ENCODE measurements around the gene PNP. TPM values are rescaled to one million over a fixed set of nuclear protein-coding genes. Genes with fewer than 3 reads are reported as not detected.

Gene PNP
- total RNA-seq, 4 donors from 2014 or later: 18.9 to 62.1 (median 32.7) TPM

DNA sequence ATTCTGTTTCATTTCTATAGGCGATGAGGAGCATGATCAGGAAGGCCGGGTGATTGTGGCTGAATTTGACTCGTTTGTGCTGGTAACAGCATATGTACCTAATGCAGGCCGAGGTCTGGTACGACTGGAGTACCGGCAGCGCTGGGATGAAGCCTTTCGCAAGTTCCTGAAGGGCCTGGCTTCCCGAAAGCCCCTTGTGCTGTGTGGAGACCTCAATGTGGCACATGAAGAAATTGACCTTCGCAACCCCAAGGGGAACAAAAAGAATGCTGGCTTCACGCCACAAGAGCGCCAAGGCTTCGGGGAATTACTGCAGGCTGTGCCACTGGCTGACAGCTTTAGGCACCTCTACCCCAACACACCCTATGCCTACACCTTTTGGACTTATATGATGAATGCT lies 12.2 kb upstream of the PNP start:
- no peak for DNase-seq
- intact Hi-C loops (cut with DNase I; ENCODE audit: low total_unique reads): no loop called here
- H3K9me3 ChIP-seq: no peaks in the 10 kb centered on the region
- no peak overlapping the region for H3K4me3 ChIP-seq
- peaks cover 0 to 30% (median 9%) of the 10 kb centered on the region in 4 donors for H3K36me3 ChIP-seq
- WGBS, 2 donors (ENCODE audit: low coverage in 1 of 2): 81% methylated on average over 13 of the region's 13 CpGs; no CpG with 5 or more reads in 1 of the 2 donors
- peaks cover 25 to 45% (median 34%) of the 10 kb centered on the region in 4 donors for H3K4me1 ChIP-seq
- peak overlapping the region in 3 of 4 donors; percentile 94 to 96 (median 95) for H3K27ac ChIP-seq
- in situ Hi-C loops (cut with MboI; ENCODE audit: low pct_ligation_motif_present in 1 of 4, low pct_unique_long_range_greater_than_20kb in 1 of 4, low sequenced_read_pairs in 3 of 4): loop anchor here in 2 of 4 donors (25.0 kb wide), 2 partner anchors 120 to 230 kb away; partner anchors contain the start of genes CCNB1IP1 (in 2 of the 2), PARP2 (in 2 of the 2), ANG (in 1 of the 2) and RNASE4 (in 1 of the 2)
- no peaks in the 10 kb centered on the region for H3K27me3 ChIP-seq
- peak in 1 of 3 donors; percentile 34 for TF ChIP-seq POLR2AphosphoS5 (IDR thresholded peaks at IDR 0.05)
- TF ChIP-seq, protein P1, sequence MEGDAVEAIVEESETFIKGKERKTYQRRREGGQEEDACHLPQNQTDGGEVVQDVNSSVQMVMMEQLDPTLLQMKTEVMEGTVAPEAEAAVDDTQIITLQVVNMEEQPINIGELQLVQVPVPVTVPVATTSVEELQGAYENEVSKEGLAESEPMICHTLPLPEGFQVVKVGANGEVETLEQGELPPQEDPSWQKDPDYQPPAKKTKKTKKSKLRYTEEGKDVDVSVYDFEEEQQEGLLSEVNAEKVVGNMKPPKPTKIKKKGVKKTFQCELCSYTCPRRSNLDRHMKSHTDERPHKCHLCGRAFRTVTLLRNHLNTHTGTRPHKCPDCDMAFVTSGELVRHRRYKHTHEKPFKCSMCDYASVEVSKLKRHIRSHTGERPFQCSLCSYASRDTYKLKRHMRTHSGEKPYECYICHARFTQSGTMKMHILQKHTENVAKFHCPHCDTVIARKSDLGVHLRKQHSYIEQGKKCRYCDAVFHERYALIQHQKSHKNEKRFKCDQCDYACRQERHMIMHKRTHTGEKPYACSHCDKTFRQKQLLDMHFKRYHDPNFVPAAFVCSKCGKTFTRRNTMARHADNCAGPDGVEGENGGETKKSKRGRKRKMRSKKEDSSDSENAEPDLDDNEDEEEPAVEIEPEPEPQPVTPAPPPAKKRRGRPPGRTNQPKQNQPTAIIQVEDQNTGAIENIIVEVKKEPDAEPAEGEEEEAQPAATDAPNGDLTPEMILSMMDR (IDR thresholded peaks at IDR 0.05): no peak

DNA sequence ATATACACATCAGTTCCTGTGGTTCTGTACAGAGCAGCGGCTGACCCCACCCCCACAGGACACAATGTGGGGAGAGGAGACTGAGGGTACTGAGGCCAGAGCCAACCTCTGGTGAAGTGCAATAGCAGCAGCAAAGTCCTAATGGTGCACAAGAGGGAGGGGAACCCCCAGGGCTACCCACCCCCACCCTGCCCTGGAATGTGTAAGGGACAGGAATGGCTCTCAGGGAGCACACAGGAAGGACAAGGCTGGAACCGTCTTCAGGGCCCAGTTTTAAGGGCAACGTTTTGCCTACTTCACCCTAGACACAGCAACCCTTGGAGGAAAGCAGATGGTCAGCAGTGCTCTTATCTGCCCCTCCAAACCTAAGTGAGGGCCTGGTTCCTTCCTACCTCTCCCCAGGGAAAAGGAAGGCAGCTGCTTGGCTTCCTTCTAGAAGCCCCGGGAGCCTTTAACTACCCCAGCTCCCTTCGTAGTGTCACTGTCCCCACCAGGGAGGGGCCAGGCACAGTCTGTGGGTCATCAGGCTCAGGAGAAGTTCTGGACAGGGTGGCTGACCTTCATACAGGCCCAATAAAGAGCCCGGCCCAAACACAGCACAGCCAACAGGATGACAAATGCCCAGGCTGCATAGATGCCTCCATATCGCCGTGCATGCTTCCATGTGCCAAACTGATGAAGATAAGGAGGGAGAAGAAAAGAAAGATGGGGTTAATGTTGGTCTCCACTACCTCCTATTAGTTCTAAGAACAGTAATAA lies 11.0 kb upstream of the PNP start:
- in situ Hi-C loops (cut with MboI; ENCODE audit: low pct_ligation_motif_present in 1 of 4, low pct_unique_long_range_greater_than_20kb in 1 of 4, low sequenced_read_pairs in 3 of 4): loop anchor here in 2 of 4 donors (25.0 kb wide), 2 partner anchors 121 to 229 kb away; partner anchors contain the start of genes CCNB1IP1 (in 2 of the 2), PARP2 (in 2 of the 2), ANG (in 1 of the 2) and RNASE4 (in 1 of the 2)
- H3K27me3 ChIP-seq: no peaks in the 10 kb centered on the region
- no peak for TF ChIP-seq POLR2AphosphoS5 (IDR thresholded peaks at IDR 0.05)
- TF ChIP-seq, protein P1 (IDR thresholded peaks at IDR 0.05): no peak
- no peak for TF ChIP-seq POLR2A (IDR thresholded peaks at IDR 0.05)
- TF ChIP-seq EP300 (IDR thresholded peaks at IDR 0.05; ENCODE audit: low read depth): no peak
- WGBS, 2 donors (ENCODE audit: low coverage in 1 of 2): 29 to 73% methylated on average over 1 to 8 of the region's 8 CpGs
- intact Hi-C loops (cut with DNase I; ENCODE audit: low total_unique reads): no loop called here
- H3K27ac ChIP-seq: no peak overlapping the region
- H3K4me3 ChIP-seq: no peak overlapping the region
- H3K9me3 ChIP-seq: no peaks in the 10 kb centered on the region
- no peak for DNase-seq
- peaks cover 23 to 47% (median 34%) of the 10 kb centered on the region in 4 donors for H3K4me1 ChIP-seq
- H3K36me3 ChIP-seq: peaks cover 0 to 30% (median 8%) of the 10 kb centered on the region in 4 donors

DNA sequence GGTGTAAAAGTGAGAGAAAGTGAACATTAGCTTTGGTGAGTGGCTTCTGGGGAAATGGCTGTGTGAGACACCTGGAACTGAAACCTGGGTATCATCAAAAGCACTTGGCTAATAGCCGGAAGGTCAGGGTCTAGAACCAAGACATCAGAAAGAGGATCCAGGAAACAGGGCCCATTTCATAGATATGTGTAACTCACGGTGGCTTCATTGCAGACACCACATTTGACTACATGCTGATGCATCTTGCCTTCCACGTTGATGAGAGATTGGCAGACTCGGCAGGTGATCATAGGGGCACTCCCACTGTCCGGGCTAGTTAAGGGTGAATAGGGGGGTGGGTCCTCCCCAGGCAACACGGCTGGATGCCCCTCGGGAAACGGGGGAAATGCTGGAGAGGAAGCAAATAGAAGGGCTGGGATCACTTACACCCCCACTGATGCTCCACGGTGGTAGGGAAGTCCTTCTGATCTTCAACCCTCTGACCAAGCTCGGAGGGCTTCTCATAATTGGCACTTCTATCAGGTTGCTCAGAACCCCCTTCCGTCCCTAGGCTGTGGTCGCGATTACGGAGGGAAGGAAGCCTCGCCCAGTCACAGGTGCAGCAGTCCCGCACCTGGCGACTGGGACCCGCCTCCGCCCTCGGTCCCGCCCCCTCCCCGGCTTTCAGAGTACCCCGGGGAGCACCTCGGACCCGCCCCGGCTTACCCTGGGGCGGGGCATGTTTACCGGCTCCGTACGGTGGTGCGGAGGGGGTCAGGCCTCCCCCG lies 8.6 kb upstream of the PNP start:
- peak overlapping the region; percentile 95 to 99 (median 97) for H3K27ac ChIP-seq
- peak overlapping the region; percentile 69 to 86 (median 82) for H3K4me3 ChIP-seq
- H3K9me3 ChIP-seq: no peaks in the 10 kb centered on the region
- WGBS, 2 donors (ENCODE audit: low coverage in 1 of 2): 4 to 16% methylated on average over 5 to 31 of the region's 32 CpGs
- in situ Hi-C loops (cut with MboI; ENCODE audit: low pct_ligation_motif_present in 1 of 4, low pct_unique_long_range_greater_than_20kb in 1 of 4, low sequenced_read_pairs in 3 of 4): loop anchor here in 2 of 4 donors (10.0 to 25.0 kb wide), 4 partner anchors 46 to 227 kb away; partner anchors contain the start of genes CCNB1IP1 (in 2 of the 2), PARP2 (in 2 of the 2), ANG (in 1 of the 2) and RNASE4 (in 1 of the 2)
- DNase-seq: peak; percentile 81
- H3K4me1 ChIP-seq: peaks cover 15 to 37% (median 24%) of the 10 kb centered on the region in 4 donors
- H3K27me3 ChIP-seq: no peaks in the 10 kb centered on the region
- H3K36me3 ChIP-seq: peaks cover 0 to 30% (median 8%) of the 10 kb centered on the region in 4 donors
- intact Hi-C loops (cut with DNase I; ENCODE audit: low total_unique reads): loop anchor here (10.0 kb wide), 2 partner anchors 116 to 154 kb away; partner anchors contain the start of gene PARP2
- TF ChIP-seq POLR2A (IDR thresholded peaks at IDR 0.05) (no peak), EP300 (IDR thresholded peaks at IDR 0.05; ENCODE audit: low read depth) (no peak), POLR2AphosphoS5 (IDR thresholded peaks at IDR 0.05) (no peak)
- TF ChIP-seq, protein P1 (IDR thresholded peaks at IDR 0.05): no peak

Data from transverse colon (tissue), 4 donors.